Loucy (cell line): ENCODE results near the gene ATP11A.
"Not testable (repeated sequence)": the region's sequence is repeated elsewhere in the genome, so short reads cannot be mapped to it uniquely, and the experiment has no call there.

Source experiments
- H2AFZ ChIP-seq: fragments of 200-600 bp; sonication (generic); 2 replicates; pipeline ENCODE4 v1.6.0; 2016; ENCODE audit warnings: antibody characterized with exemption, mild to moderate bottlenecking, low read length, moderate library complexity
- H3F3A ChIP-seq: fragments of 200-600 bp; 2 replicates; pipeline ENCODE4 v1.6.0; 2016; ENCODE audit warnings: antibody characterized with exemption, low read depth, mild to moderate bottlenecking
- H3K27me3 ChIP-seq: fragments of 200-600 bp; sonication (generic); 2 replicates; pipeline ENCODE4 v1.6.1; 2014; ENCODE audit warnings: low read length, mild to moderate bottlenecking; ENCODE audit not compliant: insufficient read depth, poor library complexity, severe bottlenecking
- H3K36me3 ChIP-seq: fragments of 200-600 bp; sonication (generic); 2 replicates; pipeline ENCODE4 v1.6.1; 2016; ENCODE audit warnings: low read length; ENCODE audit not compliant: insufficient read depth
- H3K4me1 ChIP-seq: fragments of 200-600 bp; sonication (generic); 2 replicates; pipeline ENCODE4 v1.5.1; 2014; ENCODE audit warnings: low read length, mild to moderate bottlenecking; ENCODE audit not compliant: insufficient read depth, poor library complexity, severe bottlenecking
- H3K4me2 ChIP-seq: fragments of 200-600 bp; sonication (generic); 2 replicates; pipeline ENCODE4 v1.6.0; 2014; ENCODE audit warnings: antibody characterized with exemption, low read length, low read depth, mild to moderate bottlenecking; ENCODE audit not compliant: poor library complexity, severe bottlenecking
- H3K4me3 ChIP-seq: fragments of 200-600 bp; sonication (generic); 2 replicates; pipeline ENCODE4 v1.5.1; 2014; ENCODE audit warnings: low read length, mild to moderate bottlenecking, mixed read lengths; ENCODE audit not compliant: poor library complexity, severe bottlenecking
- H3K79me2 ChIP-seq: fragments of 200-600 bp; sonication (generic); 2 replicates; pipeline ENCODE4 v1.6.1; 2014; ENCODE audit warnings: low read length; ENCODE audit not compliant: insufficient read depth
- H3K9ac ChIP-seq: fragments of 200-600 bp; sonication (generic); 2 replicates; pipeline ENCODE4 v1.6.0; 2014; ENCODE audit warnings: mild to moderate bottlenecking, low read depth, low read length, moderate library complexity; ENCODE audit not compliant: poor library complexity, severe bottlenecking
- H3K9me2 ChIP-seq: fragments of 200-600 bp; sonication (generic); replicated peaks from 2 replicates; pipeline ENCODE4 v1.6.1; 2016; ENCODE audit warnings: low read depth, low read length, mixed read lengths
- H3K9me3 ChIP-seq: fragments of 200-600 bp; sonication (generic); 2 replicates; pipeline ENCODE4 v1.6.1; 2014; ENCODE audit warnings: mild to moderate bottlenecking, antibody characterized with exemption, low read length, low read depth; ENCODE audit not compliant: insufficient read depth
- H4K20me1 ChIP-seq: fragments of 200-600 bp; sonication (generic); 2 replicates; pipeline ENCODE4 v1.6.0; 2014; ENCODE audit warnings: antibody characterized with exemption, low read length, mild to moderate bottlenecking; ENCODE audit not compliant: insufficient read depth, poor library complexity, severe bottlenecking
- EZH2phosphoT487 ChIP-seq: fragments of 200-600 bp; IDR thresholded peaks from 2 replicates; pipeline ENCODE4 v1.6.1; 2018; ENCODE audit warnings: antibody characterized with exemption, mild to moderate bottlenecking, moderate library complexity, borderline replicate concordance
- TF ChIP-seq, protein P1 (sequence below): fragments of 200-600 bp; sonication (generic); conservative IDR thresholded peaks from 2 replicates; pipeline ENCODE4 v1.5.1; 2014; ENCODE audit warnings: mild to moderate bottlenecking, antibody characterized with exemption, low read length

Gene ATP11A

DNA sequence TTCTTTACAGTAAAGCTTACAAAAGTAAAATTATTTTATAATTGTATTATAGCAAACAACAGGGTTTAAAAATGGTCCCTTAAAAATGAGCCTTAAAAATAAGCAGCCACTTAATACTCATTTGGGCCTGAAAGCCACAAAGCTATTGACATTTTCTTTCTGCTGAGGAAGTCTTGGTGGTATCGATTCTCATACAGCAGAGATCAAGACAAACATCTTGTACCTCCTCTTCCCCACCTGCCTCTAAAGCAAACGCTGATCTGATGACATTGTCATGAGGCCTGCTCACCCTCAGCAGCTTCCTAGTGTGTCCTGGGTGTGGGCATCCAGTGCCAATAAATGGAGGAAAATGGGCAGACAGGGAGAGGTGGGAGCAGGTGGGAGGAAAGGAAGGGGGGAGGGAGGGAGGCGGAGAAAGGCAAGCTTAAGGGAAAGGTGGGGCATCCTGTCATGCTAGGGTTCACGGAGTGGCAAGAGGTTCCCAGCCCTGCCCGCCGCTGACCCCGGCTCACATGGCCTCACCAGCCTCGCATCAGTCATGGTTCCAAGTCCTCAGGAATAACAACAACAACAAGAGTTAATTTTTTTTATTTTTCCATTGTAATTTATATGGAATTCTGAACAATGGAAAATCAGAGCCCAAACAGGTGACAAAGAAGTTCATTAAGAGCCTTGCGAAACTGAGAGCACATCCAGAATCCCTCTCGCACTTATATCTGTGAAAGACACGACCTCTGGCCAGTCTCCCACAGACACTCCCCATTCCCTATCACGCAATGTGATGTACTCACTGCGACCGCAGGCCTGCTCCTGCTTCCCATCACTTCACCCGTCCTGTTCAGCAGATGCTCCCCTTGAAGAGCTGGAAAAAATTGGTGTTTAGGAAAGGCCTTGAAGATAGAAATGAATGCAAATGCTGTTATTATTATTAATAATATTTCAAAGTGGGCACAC lies 15.1 kb upstream of the ATP11A start:
- no peaks in the 10 kb centered on the region for H3K27me3 ChIP-seq

DNA sequence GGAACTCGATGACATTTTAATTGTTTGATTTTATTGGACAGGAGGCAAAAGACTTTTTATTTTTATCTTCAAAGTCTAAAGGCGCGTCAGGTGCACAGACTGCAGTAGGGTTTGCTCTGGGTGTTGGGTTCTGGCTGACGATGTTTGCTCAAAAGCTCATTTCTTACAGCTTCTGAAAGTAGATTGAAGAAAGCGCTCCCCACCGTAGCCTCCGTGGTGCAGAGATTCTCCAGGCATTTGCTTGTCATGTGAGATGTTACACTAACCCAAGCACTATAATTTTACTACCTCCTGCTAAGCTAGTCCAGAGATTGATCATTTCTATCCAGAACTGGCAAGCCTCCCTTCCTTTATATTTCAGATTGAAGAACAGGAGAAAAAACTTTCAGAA lies 14.5 kb upstream of the ATP11A start:
- H3K79me2 ChIP-seq = no peaks in the 10 kb centered on the region
- H3K36me3 ChIP-seq = no peaks in the 10 kb centered on the region
- no peak overlapping the region for H2AFZ ChIP-seq
- peaks cover 4% of the 10 kb centered on the region for H3K4me1 ChIP-seq
- H3K4me3 ChIP-seq = no peak overlapping the region
- no peaks in the 10 kb centered on the region for H3K27me3 ChIP-seq
- TF ChIP-seq EZH2phosphoT487 = no peak
- TF ChIP-seq, protein P1, sequence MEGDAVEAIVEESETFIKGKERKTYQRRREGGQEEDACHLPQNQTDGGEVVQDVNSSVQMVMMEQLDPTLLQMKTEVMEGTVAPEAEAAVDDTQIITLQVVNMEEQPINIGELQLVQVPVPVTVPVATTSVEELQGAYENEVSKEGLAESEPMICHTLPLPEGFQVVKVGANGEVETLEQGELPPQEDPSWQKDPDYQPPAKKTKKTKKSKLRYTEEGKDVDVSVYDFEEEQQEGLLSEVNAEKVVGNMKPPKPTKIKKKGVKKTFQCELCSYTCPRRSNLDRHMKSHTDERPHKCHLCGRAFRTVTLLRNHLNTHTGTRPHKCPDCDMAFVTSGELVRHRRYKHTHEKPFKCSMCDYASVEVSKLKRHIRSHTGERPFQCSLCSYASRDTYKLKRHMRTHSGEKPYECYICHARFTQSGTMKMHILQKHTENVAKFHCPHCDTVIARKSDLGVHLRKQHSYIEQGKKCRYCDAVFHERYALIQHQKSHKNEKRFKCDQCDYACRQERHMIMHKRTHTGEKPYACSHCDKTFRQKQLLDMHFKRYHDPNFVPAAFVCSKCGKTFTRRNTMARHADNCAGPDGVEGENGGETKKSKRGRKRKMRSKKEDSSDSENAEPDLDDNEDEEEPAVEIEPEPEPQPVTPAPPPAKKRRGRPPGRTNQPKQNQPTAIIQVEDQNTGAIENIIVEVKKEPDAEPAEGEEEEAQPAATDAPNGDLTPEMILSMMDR = no peak
- H3K9me3 ChIP-seq = no peaks in the 10 kb centered on the region
- H3K9ac ChIP-seq = no peak overlapping the region
- no peak overlapping the region for H3K4me2 ChIP-seq
- H3K9me2 ChIP-seq = no peaks in the 10 kb centered on the region
- no peaks in the 10 kb centered on the region for H3F3A ChIP-seq
- H4K20me1 ChIP-seq = no peaks in the 10 kb centered on the region

More for the DNA sequence above, 15.1 kb upstream of the ATP11A start:
- H3K9ac ChIP-seq = no peak overlapping the region
- H3K79me2 ChIP-seq = no peaks in the 10 kb centered on the region
- no peaks in the 10 kb centered on the region for H3K9me2 ChIP-seq
- H2AFZ ChIP-seq = no peak overlapping the region
- TF ChIP-seq, protein P1 = no peak
- TF ChIP-seq EZH2phosphoT487 = no peak
- no peaks in the 10 kb centered on the region for H3K36me3 ChIP-seq
- H3K4me1 ChIP-seq = peaks cover 4% of the 10 kb centered on the region
- H3F3A ChIP-seq = no peaks in the 10 kb centered on the region
- H3K4me2 ChIP-seq = no peak overlapping the region
- no peaks in the 10 kb centered on the region for H4K20me1 ChIP-seq
- H3K4me3 ChIP-seq = no peak overlapping the region
- no peaks in the 10 kb centered on the region for H3K9me3 ChIP-seq

DNA sequence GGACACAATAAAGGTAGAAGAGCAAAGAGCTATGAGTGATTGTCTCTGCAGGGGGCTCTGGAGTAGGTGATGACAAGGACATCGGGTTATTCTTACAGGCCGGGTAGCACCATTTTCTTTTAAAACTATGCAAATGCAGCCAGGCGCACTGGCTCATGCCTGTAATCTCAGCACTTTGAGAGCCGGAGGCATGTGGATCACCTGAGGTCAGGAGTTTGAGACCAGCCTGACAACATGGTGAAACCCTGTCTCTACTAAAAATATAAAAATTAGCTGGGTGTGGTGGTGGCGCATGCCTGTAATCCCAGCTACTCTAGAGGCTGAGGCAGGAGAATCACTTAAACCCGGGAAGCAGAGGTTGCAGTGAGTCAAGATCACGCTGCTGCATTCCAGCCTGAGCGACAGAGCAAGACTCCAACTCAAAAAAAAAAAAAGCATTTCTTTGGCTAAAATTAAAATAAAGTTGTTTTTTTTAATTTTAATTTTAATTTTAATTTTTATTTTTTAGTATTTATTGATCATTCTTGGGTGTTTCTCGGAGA lies 12.3 kb upstream of the ATP11A start:
- not testable (repeated sequence) for H3K27me3 ChIP-seq, H2AFZ ChIP-seq, H3K4me1 ChIP-seq, H3K4me2 ChIP-seq, H3F3A ChIP-seq, H3K9me2 ChIP-seq, H3K4me3 ChIP-seq, H3K36me3 ChIP-seq, H3K9me3 ChIP-seq, H3K79me2 ChIP-seq, H3K9ac ChIP-seq, H4K20me1 ChIP-seq

DNA sequence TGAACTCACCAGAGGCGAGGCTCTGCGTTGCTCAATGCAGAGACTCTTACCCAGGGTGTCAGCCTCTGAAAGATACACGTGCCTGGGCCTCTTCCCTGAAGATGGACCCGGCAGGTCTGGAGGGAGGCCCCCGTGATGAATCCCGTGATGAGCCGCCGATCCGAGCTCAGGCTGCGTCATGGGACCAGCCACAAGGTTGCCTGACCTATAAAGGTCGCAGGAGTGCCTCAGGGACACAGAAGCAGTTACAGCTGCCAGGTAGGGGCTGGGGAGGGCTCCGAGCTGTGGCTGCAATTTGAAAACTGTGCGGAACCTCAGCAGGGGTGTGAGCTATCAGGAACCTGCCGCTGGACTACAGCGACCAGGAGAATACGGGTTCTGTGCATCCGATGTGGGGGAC lies 10.5 kb upstream of the ATP11A start:
- H3K9me2 ChIP-seq = no peaks in the 10 kb centered on the region
- H3K9ac ChIP-seq = no peak overlapping the region
- no peak overlapping the region for H3K4me3 ChIP-seq
- no peak overlapping the region for H3K4me2 ChIP-seq
- no peaks in the 10 kb centered on the region for H4K20me1 ChIP-seq
- TF ChIP-seq, protein P1 = no peak
- TF ChIP-seq EZH2phosphoT487 = no peak
- H3K4me1 ChIP-seq = no peaks in the 10 kb centered on the region
- no peaks in the 10 kb centered on the region for H3F3A ChIP-seq
- no peak overlapping the region for H2AFZ ChIP-seq
- H3K27me3 ChIP-seq = no peaks in the 10 kb centered on the region
- H3K9me3 ChIP-seq = no peaks in the 10 kb centered on the region
- no peaks in the 10 kb centered on the region for H3K79me2 ChIP-seq
- H3K36me3 ChIP-seq = no peaks in the 10 kb centered on the region
